ENCODE results near the gene EFCAB6.

DNA sequence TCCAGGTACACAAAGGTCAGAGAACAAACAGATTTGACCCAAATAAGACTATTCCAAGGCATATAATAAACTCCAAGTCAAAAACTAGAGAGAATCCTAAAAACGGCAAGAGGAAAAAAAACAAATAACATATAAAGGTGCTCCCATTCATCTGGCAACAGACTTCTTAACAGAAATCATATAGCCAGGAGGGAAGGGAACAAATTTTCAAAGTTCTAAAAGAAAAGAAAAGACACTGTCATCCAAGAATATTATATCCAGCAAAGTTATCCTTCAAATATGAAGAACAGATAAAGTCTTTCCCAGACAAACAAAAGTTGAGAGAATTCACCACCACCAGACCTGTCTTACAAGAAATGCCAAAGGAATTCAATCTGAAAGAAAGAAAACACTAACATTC is 11.1 kb downstream of the EFCAB6 start:
- TF ChIP-seq, protein P1, sequence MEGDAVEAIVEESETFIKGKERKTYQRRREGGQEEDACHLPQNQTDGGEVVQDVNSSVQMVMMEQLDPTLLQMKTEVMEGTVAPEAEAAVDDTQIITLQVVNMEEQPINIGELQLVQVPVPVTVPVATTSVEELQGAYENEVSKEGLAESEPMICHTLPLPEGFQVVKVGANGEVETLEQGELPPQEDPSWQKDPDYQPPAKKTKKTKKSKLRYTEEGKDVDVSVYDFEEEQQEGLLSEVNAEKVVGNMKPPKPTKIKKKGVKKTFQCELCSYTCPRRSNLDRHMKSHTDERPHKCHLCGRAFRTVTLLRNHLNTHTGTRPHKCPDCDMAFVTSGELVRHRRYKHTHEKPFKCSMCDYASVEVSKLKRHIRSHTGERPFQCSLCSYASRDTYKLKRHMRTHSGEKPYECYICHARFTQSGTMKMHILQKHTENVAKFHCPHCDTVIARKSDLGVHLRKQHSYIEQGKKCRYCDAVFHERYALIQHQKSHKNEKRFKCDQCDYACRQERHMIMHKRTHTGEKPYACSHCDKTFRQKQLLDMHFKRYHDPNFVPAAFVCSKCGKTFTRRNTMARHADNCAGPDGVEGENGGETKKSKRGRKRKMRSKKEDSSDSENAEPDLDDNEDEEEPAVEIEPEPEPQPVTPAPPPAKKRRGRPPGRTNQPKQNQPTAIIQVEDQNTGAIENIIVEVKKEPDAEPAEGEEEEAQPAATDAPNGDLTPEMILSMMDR (IDR thresholded peaks at IDR 0.05) = no peak
- no peak for TF ChIP-seq POLR2AphosphoS5 (IDR thresholded peaks at IDR 0.05)
- no peak for TF ChIP-seq EP300 (IDR thresholded peaks at IDR 0.05)
- TF ChIP-seq POLR2A (IDR thresholded peaks at IDR 0.05) = no peak

Measured in gastroesophageal sphincter (tissue), 3 donors.